Brain microvascular endothelial cell (primary cell): ENCODE data around the gene USP10.

ENCODE experiments used
- DNase-seq: peaks from one replicate; pipeline ENCODE4 v3.0.0-alpha.2; 2020
- H3K27ac ChIP-seq: fragments of 250-450 bp; sonication (Bioruptor Pico); 2 replicates; pipeline ENCODE4 v1.5.1; 2020; ENCODE audit warnings: mild to moderate bottlenecking, moderate library complexity
- H3K27me3 ChIP-seq: fragments of 250-450 bp; sonication (Bioruptor Pico); replicated peaks from 2 replicates; pipeline ENCODE4 v1.5.1; 2020; ENCODE audit warnings: mild to moderate bottlenecking
- H3K36me3 ChIP-seq: fragments of 250-450 bp; sonication (Bioruptor Pico); replicated peaks from 2 replicates; pipeline ENCODE4 v1.5.1; 2020; ENCODE audit warnings: mild to moderate bottlenecking
- H3K4me3 ChIP-seq: 2 replicates; pipeline ENCODE4 v1.5.1; 2011; ENCODE audit warnings: low read depth, mild to moderate bottlenecking, control low read depth, low read length, moderate library complexity
- in situ Hi-C: cut with HindIII; loops from 2 replicates; pipeline ENCODE4 v1.10.0; 2017; ENCODE audit warnings: low sequenced_read_pairs, low pct_ligation_motif_present
- TF ChIP-seq, protein P1 (sequence below): IDR thresholded peaks from 2 replicates; pipeline ENCODE4 v1.5.1; 2011; ENCODE audit warnings: low read depth, mild to moderate bottlenecking, moderate library complexity, low read length, control low read depth, inconsistent platforms; ENCODE audit errors: missing control alignments

Gene USP10

GRCh38 chr16:84751947-84752346 lies 52.1 kb downstream of the USP10 start:
- no peak overlapping the region for H3K27ac ChIP-seq
- no peaks in the 10 kb centered on the region for H3K27me3 ChIP-seq
- TF ChIP-seq, protein P1, sequence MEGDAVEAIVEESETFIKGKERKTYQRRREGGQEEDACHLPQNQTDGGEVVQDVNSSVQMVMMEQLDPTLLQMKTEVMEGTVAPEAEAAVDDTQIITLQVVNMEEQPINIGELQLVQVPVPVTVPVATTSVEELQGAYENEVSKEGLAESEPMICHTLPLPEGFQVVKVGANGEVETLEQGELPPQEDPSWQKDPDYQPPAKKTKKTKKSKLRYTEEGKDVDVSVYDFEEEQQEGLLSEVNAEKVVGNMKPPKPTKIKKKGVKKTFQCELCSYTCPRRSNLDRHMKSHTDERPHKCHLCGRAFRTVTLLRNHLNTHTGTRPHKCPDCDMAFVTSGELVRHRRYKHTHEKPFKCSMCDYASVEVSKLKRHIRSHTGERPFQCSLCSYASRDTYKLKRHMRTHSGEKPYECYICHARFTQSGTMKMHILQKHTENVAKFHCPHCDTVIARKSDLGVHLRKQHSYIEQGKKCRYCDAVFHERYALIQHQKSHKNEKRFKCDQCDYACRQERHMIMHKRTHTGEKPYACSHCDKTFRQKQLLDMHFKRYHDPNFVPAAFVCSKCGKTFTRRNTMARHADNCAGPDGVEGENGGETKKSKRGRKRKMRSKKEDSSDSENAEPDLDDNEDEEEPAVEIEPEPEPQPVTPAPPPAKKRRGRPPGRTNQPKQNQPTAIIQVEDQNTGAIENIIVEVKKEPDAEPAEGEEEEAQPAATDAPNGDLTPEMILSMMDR, result no peak
- peaks cover 3% of the 10 kb centered on the region for H3K36me3 ChIP-seq
- DNase-seq, result no peak
- H3K4me3 ChIP-seq, result no peak overlapping the region
- in situ Hi-C loops, result loop anchor here (10.0 kb wide), 1 partner anchor 223 kb away; no protein-coding TSS in a partner anchor

GRCh38 chr16:84752600-84752999 lies 52.8 kb downstream of the USP10 start:
- TF ChIP-seq, protein P1, result no peak
- no peak for DNase-seq
- in situ Hi-C loops, result loop anchor here (10.0 kb wide), 1 partner anchor 222 kb away; no protein-coding TSS in a partner anchor
- Histone ChIP-seq H3K4me3 (no peak overlapping the region), H3K36me3 (no peaks in the 10 kb centered on the region), H3K27ac (no peak overlapping the region), H3K27me3 (no peaks in the 10 kb centered on the region)

DNA sequence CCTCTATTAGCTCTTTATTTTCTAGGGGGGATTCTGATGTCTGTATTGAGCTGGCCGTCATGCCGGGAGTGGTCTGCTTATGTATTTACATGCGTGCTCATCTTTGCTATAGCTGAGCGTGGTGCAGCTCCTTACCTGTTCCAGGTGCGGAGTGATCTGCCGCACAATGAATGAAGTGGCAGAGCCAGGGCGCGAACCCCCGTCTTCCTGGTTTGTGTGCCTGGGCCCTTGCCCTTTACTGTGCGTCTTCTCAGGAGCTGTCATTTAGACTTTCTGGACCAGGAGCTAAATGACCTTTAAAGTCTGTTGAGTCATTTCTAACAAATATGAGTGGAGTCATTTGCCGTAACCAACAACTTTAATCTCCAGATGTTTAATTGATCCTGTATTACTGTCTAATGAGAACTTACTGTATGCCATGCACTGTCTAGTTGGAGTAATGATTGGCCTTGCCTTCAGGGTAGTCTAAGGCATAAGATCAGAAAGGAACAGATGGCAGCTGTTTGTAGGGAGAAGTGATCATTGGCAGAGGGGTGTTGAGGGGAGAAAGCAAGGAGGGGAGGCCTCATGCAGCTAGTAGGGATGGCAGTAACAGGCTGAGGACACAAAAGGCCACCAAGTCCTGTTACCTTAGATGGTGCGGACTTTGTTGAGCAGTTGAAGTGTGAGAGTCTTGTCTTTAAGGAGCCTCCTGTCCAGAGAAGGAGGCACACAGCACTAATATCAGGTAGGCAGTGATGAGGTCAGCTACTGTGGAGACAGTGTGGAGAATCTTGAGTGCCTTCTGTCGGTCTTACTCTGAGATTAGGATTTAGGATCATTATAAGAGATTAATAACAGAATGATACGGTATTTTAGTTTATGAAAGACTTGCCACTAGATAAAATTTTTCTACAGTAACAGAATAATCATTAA lies 53.9 kb downstream of the USP10 start:
- in situ Hi-C loops, result loop anchor here (10.0 kb wide), 1 partner anchor 221 kb away; no protein-coding TSS in a partner anchor
- Histone ChIP-seq H3K4me3 (no peak overlapping the region), H3K27ac (no peak overlapping the region), H3K27me3 (no peaks in the 10 kb centered on the region), H3K36me3 (no peaks in the 10 kb centered on the region)
- TF ChIP-seq, protein P1, result no peak
- no peak for DNase-seq

GRCh38 chr16:84754353-84754856 lies 54.6 kb downstream of the USP10 start:
- in situ Hi-C loops, result loop anchor here (10.0 kb wide), 1 partner anchor 220 kb away; no protein-coding TSS in a partner anchor
- H3K27ac ChIP-seq, result peak overlapping the region; percentile 21
- H3K4me3 ChIP-seq, result no peak overlapping the region
- DNase-seq, result peak; percentile 95
- no peaks in the 10 kb centered on the region for H3K27me3 ChIP-seq
- no peaks in the 10 kb centered on the region for H3K36me3 ChIP-seq
- TF ChIP-seq, protein P1, result peak; percentile 74

DNA sequence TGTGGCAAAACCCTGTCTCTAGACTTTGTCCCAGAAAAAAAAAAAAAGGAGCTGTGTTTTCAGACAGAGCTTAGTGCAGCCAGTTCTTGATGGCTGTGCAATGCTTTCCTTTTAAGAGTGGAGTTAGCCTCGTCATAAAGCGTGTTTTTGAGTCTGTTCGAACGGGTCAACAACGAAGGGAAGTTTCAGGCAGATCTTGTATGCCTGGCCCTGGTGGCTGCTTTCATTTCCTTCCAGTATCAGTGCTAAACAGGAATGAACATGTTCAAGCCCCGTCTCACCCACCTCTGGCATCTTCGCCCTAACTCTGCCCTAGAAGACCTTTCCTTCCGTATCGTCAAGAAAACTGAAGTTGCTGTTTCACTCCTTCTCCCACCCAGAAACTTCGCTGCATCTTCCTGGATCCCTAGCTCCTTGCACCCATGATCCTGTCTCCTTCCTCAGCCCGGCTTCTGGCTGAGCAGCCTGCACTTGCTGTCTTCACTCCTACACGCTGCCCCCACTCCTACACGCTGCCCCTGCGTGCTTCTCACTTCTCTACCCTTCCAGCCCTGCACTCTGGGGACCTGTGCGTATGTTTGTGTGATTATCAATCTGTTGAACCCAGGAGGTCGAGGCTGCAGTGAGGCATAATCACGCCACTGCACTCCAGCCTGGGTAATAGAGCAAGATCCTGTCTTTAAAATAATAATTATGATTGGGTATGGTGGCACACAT lies 55.3 kb downstream of the USP10 start:
- H3K4me3 ChIP-seq, result no peak overlapping the region

More for the DNA sequence above, 55.3 kb downstream of the USP10 start:
- TF ChIP-seq, protein P1, result no peak
- Histone ChIP-seq H3K36me3 (no peaks in the 10 kb centered on the region), H3K27me3 (no peaks in the 10 kb centered on the region), H3K27ac (peak overlapping the region; percentile 21)
- no peak for DNase-seq
- in situ Hi-C loops, result loop anchor here (10.0 kb wide), 1 partner anchor 220 kb away; no protein-coding TSS in a partner anchor
